HG03025 (cell line): Measurements from ENCODE around the gene APOD.
A peak's percentile ranks its signal among the peaks of the same experiment; 100 is the strongest.
"Not testable (repeated sequence)": the region's sequence is repeated elsewhere in the genome, so short reads cannot be mapped to it uniquely, and the experiment has no call there.

ENCODE experiments used
- ATAC-seq: cut with Tn5 transposase; IDR thresholded peaks from one replicate; pipeline ENCODE4 v1.9.1; 2021; ENCODE audit warnings: mild to moderate bottlenecking, moderate library complexity; ENCODE audit not compliant: unreplicated experiment, low FRiP score

Gene APOD

DNA sequence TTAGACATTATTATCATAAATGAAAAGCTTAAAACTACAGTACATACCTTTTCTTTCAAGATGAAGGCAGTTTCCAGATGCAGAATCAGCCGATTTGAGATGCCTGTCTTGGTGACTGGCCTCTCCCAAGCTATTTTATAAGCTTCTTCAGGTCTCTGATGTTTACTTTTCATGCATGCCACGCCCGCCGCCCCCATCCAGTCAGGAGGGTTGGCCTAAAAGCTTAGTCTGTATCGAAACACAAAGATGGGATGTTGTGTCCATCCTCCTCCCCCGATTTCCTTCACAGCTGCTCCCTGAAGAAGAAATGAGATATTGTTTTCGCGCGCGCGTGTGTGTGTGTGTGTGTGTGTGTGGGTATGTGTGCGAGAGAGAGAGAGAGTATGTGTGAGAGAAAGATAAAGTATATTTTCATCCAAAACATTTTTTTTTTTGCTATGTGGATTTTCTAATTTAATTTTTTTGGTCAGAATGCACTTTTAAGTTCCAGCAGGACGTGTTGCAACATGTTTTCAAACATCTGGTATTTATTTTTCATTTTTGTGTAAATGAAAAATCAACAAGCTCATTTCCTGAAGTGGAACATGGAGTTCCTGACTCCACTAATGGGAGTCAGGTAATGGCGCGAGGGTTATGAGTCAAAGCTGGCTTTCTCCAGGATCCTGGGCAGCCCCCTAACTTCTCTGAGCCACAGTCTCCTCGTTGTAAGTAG is at the start of gene APOD:
Gene APOD, minus strand, starts transcription at position 110 of the 712 bp plus-strand sequence. CDS start 4,479 bp downstream, outside the sequence.
- no peak for ATAC-seq

DNA sequence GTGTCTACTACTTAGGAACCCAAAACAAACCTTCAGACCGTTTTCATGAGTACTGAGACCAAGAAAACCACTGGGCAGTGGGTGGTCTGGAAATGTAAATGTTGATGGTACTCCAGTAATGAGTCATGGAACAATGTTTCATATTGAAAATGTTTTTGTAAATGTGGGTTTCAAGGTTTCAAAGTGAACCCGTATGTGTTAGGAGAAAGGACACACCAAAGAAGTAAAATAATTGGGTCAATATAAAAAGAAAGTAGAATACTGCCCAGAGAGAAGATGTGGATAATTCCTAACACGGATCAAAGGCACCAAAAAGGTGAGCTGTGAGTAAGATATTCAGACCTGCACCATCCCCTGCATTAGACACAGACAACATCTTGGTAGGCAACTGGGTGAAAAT is 49.6 kb upstream of the APOD start:
- not testable (repeated sequence) for ATAC-seq

DNA sequence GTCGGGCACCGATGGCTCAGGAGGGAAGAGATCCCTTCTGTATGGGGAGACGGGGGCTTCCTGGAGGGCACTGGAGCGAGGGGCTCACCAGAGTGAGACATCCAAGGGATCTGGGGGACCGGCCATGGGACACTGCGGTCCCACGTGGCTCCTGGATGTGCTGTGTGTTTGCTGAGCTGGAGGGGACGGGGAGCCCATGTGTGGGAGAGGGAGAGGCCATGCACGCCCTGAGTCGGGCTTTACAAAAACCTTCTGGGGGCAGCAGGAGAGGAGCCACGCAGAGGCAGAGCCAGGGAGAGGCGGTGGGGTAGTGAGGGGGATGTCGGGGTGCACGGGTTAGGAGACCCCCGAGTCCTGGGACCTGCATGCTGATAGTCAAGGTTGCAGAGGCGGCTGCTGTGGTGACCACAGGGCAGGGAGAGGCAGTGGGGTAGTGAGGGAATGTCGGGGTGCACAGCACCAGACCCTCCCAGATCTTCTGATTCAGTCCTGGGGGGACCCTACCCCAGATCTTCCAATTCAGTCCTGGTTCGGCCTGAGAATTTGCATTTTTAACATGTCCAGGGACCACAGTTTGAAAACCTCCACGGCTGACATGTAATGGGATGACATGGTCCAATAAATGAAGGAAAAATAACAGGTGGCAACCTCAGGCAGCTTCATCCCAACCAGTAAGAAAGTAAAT is 48.9 kb upstream of the APOD start:
- ATAC-seq, result not testable (repeated sequence)

DNA sequence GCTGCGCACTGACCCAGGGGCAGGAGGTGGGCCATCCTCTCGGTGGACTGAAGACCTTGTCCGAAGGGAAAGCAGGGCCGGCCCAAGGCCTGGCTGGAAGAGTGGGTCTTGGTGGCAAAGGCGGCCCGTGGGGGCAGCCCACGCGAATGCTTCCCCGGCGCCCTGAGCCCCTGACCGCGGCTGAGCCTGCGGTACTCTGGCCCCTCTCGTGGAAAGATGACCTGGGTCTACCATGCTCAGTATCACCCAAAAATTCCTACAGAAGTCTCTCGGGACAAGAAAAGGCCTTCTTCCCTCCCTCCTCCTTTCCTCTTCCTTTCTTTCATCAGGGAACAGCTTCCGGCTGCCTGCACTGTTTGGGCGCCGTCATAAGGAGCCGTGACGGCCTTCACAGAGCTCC is 48.3 kb upstream of the APOD start:
- not testable (repeated sequence) for ATAC-seq

DNA sequence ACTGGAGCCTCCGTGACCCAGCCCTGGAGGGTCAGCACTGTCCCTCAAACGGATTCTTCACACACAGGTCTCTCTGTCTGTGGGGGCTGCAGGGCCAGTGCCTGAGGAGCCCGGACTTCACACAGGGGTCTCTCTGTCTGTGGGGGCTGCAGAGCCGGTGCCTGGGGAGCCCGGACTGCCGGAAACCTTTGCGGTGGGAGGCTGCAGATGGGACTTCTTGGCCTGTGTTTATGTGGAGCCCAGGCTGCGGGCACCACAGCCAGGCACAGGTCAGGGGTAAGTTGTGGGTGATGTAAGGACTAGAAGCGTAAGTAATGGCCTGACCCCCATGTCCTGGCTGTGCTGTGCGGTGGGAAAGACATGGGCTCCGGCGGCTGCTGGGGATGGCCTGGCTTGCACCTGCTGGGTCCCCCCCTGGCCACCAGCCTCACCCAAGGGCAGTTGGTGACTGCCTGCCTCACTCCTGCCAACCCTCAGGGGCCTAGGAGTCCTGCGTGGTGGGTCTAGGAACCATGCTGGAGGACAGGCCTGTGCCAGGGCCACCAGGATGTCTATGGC is 47.3 kb upstream of the APOD start:
- ATAC-seq, result not testable (repeated sequence)

DNA sequence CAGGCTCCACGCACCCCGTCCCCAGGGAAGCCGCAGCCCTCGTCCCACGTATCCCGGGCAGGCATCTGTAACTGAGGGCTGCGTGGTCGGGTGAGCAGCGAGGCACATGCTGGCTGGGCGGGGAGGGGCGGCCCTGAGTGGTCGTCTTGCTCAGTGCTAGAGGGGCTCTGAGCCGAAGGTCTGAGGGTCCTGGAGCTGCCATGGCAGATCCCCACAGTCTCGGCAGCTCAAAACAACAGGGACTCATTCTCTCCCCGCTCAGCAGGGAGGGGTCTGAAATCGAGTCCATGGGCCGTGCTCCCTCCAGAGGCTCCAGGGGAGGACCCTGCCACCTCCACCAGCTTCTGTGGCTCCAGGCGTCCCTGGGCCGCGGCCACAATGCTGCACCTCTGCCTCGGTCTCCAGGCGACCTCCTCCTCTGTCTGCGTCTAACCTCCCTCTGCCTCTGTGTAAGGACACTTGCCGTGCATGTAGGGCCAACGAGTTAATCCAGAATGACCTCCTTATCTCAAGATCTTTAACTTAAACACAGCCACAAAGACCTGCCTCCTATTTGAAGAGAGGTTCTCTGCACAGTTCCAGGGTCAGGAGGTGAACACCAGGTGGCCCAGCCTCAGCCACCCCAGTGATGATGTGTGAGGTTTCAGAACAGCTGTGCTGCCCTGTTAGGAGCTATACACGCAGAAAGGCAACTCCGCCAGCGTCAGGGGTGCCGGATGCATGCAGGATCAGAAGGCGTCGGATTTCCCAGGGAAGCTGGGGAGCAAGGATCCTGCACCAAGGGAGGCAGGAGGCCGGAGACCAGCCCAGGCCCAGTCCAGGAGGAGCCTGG is 46.6 kb upstream of the APOD start:
- not testable (repeated sequence) for ATAC-seq

DNA sequence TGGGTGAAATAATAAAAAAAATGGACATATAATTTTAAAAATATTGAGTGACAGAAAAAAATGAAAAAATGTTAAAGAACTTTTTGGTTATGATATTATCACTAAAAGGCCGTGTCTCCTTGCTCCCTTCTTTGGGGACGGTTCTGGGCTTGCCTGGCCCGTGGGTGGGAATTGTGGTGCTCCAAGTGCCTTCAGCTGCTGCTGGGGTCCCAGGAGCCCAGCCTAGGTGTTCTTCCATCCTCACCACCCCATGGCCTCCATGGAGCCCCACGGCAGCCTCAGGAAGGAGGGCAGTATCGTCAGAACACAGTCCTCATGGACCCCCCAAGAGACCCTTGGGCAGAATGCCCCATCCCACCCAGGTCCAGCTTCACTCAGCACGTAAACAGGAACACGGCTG is 45.9 kb upstream of the APOD start:
- not testable (repeated sequence) for ATAC-seq

DNA sequence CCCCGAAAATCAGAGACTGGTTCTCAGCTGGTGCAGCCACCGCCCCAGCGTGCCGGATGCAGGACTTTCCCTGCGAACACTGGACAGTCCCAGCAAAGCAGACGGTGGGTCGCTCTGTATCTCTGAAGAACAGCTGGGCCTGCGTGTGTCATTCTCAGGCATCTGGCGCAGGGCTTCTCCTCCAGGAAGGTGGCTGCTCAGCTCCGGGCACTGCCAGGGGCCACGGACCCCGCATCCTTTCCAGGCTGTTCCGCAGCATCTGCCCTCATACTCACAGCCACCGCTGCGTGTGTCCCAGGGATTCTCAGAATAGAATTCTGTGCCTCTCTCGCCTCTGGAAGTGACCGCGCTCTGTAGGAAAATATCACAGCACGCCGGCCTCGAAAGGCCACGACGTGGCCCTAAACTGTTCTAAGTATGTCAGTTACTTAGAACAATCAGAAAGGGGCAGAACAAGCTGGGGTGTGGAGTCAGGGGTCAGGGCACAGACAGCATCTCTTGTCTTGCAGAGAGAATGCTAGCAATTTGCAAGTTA is 44.7 kb upstream of the APOD start:
- ATAC-seq, result not testable (repeated sequence)

DNA sequence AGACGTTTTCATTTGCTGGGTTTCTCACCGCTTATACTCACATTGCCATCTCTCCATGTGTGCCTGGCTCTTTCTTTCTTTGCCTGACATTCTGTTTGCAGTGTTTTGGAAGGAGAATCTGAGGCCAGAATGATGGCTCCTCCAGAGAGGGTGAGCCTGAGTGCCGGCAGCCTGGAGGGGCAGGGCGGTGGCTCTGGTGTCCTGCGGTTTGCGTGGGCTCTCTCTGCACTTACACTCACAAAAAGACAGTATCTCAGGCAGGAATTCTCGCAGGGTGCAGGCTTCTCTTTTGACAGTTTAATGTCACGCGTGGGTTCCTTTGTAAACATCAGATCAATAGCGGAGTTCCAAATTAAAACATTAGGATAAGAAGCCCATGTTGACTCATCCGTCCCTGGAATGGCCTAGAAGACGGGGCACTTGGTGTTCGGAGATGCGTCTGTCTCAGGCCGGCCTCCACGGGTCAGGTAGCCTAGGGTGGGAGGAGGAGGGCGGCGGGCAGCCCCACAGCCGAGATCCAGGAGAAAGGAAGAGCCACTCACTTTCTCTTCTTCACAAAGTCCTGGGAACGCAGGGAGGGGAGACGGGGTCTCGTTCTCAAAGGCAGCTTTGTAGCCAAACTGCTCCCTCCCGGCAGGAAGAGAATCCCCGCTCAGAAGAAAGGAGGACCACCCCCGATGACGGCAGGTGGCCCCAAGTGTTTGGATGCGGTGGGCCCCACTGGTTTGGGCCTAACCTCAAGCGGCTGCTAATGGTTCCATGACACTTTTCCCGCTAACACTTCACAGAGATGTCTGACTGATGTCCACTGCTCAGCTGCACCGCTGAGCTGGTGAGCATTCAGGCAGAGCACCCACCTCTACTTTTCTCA is 44.0 kb upstream of the APOD start:
- not testable (repeated sequence) for ATAC-seq

DNA sequence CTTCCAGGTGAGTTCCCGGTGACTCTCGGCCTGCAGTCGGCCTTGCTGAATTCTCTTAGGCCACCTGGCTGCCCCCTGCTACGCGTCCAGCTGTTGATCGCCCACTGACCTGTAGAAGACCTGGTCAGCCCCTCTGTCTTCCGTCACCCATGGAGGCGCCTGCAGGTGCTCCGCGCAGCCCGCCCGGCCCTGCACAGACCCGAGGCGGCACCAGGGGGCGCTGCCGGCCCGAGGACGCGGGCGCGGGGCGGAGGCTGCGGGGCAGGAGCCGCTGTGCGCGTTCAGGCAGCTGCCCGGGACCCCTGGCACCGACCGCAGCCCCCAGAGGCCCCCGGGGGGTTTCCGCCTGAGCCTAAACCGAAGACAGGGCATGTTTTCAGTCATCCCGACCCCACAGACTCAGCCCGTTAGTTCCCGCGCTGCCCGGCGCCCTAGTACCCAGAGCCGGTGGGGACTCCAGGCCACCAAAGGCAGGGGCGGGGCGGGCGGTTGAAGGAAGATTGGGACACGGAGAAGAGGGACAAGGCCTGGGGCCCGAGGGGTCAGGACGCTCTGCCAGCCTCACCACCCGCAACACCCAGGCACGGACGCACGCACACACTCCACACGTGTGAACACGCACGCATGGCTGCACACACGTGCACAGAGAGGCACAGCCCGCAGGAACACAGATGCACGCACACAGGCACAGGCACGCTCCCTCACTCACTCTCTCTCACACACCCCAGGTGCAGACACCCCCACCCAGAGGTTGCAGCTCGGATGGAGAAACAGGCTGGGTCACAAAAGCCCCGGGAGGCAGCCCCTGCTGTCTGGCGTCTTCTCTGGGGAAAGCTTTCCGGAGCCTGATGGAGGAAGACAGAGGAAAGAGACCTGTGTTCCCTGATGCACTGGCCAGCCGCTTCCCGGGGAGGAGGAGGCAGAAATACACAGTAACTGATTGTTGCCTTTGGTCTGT is 41.1 kb upstream of the APOD start:
- ATAC-seq, result peak; percentile 73

DNA sequence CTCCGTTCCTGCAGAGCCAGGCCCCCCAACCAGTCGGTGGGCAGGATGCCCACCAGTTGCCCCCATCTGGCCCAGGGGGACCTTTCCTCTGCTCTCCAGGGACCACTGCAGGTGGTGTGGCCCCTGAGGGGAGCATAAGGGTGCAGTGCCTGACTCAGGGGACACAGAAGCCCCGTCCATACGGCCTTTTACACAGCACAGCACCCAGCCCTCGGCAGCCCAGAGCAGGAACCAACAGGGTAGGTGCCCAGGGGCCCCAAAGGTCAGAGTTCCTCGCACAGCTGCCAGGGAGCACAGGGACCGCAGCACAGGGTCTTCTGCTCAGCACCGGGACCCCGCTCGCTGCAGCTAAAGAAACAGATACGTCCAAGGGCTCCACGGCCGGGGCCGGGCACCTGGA is 40.4 kb upstream of the APOD start:
- ATAC-seq, result not testable (repeated sequence)

DNA sequence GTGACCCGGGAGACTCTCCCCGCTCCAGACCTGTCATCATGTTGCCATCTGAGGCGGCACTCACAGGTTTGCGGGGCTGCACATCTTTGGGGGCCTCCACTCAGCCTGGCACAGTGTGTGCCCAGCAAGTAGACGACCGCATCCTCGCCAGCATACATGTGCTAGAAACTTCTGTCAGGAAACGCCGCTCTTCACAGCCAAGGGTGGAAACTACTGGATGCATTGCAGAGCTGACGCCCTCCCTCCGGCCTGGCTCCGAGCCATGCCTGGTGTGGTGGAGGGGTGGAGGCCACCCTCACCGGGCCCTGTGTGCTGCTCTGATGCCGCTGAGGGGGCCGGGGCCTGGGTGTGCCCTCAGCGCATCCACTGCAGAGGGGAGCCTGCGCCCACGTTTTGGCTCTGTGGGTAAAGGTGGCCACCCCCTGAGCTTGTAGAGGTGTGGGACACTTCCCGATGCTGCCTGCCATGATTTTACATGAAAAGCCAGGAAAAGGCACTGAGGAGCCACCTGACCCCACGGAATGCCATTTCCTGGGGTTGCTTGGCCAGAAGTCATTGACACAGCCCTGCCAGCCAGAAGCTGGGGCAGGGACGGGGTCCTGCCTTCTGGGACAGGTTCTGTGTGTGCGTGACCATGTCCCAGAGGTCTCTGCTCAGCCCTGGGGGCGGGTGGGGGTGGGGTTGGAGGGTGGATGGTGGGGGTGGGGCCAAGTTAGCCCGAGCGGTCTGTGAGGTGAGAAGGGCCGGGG is 39.7 kb upstream of the APOD start:
- not testable (repeated sequence) for ATAC-seq

DNA sequence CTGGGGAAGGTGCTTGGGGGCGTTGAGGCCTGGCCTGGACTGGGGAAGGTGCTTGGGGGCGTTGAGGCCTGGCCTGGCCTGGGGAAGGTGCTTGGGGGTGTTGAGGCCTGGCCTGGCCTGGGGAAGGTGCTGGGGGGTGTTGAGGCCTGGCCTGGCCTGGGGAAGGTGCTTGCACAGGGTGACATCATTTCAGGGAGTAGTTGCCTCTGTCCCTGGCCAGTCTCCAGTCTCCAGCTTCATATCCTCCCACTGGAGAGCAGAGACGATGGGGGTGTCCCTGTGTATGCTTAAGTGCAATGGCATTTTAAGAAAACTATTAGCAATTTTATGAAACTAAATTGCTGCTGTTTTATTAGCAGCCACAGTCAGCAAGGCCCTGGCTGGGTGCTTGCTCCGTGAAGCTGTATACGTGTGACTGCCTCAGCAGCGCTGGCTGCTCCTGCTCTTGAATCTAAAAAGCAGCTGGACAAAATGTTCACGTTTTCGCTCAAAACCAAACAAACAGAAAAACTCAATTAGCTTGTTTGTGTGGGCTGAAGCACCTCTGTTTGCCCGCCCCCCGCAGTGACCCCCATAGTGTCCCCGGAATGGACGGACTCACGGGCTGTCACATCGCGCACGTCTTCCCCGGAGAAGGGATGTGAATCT is 38.9 kb upstream of the APOD start:
- not testable (repeated sequence) for ATAC-seq

DNA sequence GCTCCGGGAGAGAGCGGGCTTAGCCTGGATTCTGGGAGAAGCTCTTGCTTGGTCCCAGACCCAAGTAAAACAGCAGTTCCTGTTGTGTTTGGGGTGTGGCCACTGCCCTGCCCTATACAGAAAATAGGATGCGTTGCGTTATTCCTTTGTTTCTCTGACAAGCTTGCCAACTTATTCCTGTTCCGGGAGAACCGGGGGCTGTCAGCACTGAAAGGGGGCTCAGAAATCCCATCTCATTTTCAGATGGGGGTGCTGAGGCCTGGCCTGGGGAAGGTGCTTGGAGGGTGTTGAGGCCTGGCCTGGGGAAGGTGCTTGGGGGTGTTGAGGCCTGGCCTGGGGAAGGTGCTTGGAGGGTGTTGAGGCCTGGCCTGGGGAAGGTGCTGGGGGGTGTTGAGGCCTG is 38.3 kb upstream of the APOD start:
- ATAC-seq, result not testable (repeated sequence)

DNA sequence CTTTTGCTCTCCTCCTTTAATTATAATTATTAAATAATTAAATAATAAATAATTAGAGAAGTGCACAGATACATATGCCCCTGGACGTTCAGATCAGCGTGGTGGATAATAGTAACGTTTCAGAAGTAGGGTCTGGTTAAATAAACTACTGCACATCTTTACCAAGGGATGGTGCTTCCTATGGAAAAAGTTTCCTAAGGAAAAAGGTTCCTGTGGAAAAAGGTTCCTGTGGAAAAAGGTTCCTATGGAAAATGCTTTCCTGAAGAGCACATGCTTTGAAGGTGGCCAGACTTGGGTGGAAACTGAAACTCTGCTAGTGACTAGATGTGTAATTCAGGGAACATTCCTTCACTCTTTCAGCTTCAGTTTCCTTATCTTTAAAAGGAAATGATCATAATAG is 37.4 kb upstream of the APOD start:
- ATAC-seq, result not testable (repeated sequence)

DNA sequence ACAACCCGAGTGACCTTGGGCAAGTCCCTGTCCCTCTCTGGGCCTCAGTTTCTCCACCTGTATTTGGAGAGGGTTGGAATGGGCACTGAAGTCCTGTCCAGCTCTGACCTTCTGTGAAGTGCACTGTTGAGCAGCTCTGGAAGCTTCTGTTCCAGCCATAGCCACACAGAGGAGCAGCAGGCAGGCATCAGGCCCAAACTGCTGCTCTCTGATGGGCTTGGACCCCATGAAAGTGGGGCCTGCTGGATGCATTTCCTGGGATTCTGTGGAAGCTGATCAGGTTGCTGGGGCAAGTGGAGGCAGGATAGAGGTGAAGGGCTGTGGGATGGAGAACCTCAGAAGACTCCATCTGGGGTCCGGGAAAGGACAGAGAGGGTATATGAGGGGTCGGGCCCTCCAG is 36.7 kb upstream of the APOD start:
- not testable (repeated sequence) for ATAC-seq
